ENCODE measurements around the gene GUCY1A2.

DNA sequence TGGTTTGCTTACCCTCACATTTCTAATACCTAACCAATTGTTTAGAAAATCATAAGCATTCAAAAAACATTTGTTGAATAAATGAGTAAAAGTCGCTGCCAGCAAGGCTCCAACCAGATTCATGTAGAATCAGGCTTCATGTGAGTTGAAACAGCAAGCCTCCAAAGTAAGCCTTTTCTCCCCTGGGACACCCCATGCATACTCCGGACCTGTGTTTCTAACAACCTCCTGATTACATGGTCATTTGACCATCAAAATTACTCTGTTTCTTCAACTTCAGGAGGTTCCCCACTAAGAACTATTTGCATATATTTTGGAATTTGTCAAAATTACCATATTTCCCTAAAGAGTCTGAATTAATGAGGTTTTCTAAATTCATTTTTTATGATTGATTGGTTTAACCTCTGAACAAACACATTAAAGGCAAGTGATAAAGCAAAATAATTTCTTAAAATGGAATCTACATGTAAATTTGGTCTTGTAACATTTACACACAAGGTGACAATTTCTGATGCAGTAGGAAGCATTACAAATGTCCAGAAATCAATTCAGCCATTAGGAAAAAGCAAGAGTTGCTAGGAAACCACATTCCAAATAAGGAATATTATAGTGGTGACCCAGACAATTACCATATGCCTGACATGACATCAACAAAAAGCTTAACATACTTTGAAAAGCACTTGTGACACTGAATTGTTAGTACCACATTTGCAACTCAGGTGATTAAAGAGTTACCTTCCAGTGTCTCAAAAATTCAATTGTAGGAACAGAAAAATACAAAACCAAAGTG lies 252.6 kb downstream of the GUCY1A2 start:
- TF ChIP-seq CTCF (IDR thresholded peaks at IDR 0.05 in 4 of 5, conservative IDR thresholded peaks at IDR 0.05 in 1 of 5) (no peak), POLR2A (IDR thresholded peaks at IDR 0.05) (no peak)
